HEK293T (cell line): ENCODE results near the gene RELA.

Experiments
- FOXM1 ChIP-seq: fragments of 450-650 bp; IDR thresholded peaks from 2 replicates; pipeline ENCODE4 v1.6.1; 2017; ENCODE audit warnings: mild to moderate bottlenecking, borderline replicate concordance
- TARDBP ChIP-seq: fragments of 450-650 bp; IDR thresholded peaks from 2 replicates; pipeline ENCODE4 v1.6.1; 2016

- TF ChIP-seq TARDBP (no peak), FOXM1 (no peak)
These were observed 37.7 kb upstream of the RELA start for GRCh38 chr11:65700399-65700798.
